ENCODE measurements around the gene ADSS1. TPM values are rescaled to one million over a fixed set of nuclear protein-coding genes. Genes with fewer than 3 reads are reported as not detected.
A peak's percentile ranks its signal among the peaks of the same experiment; 100 is the strongest.

The ADSS1 gene
- total RNA-seq, 1 experiment from 2014 or later = 0.52 TPM

- intact Hi-C loops (cut with micrococcal nuclease; ENCODE audit: unreplicated experiment) = no loop called here
- ChIA-PET POLR2A (ENCODE audit: low non-redundant PET) (interaction anchor here (0.6 kb wide), 1 partner anchor 404 kb away, joined by 3 read pairs; no protein-coding TSS in a partner anchor), CTCF (no interaction called here)
- DNase-seq (ENCODE audit: low spot score) = peak; percentile 84
- Histone ChIP-seq H3K9me3 (ENCODE audit: low read depth, low read length, poor library complexity, severe bottlenecking) (no peaks in the 10 kb centered on the region), H3K27me3 (replicated peaks; ENCODE audit: insufficient read depth, low read depth, low read length, poor library complexity) (no peaks in the 10 kb centered on the region), H3K4me3 (ENCODE audit: low read depth, low read length, poor library complexity, severe bottlenecking) (peak overlapping the region; percentile 26), H3K27ac (ENCODE audit: low read depth, low read length, poor library complexity, severe bottlenecking) (peak overlapping the region; percentile 97), H3K4me1 (ENCODE audit: insufficient read depth, low read length, poor library complexity, severe bottlenecking) (peaks cover 58% of the 10 kb centered on the region), H3K36me3 (ENCODE audit: insufficient read depth, low read length, poor library complexity, severe bottlenecking) (no peaks in the 10 kb centered on the region)
- BruUV-seq (replicated peaks) = no TSS peak
- 0 out of 2 replicates have a peak, but pooled peaks have one; percentile 25 for TF ChIP-seq CTCF (conservative IDR thresholded peaks at IDR 0.05; ENCODE audit: low read depth, low read length)
- TF ChIP-seq EZH2 (IDR thresholded peaks at IDR 0.05; ENCODE audit: borderline replicate concordance, low read depth, low read length, poor library complexity, severe bottlenecking) = no peak
These were observed 42.3 kb upstream of the ADSS1 start for GRCh38 chr14:104681689-104682074.

DNA sequence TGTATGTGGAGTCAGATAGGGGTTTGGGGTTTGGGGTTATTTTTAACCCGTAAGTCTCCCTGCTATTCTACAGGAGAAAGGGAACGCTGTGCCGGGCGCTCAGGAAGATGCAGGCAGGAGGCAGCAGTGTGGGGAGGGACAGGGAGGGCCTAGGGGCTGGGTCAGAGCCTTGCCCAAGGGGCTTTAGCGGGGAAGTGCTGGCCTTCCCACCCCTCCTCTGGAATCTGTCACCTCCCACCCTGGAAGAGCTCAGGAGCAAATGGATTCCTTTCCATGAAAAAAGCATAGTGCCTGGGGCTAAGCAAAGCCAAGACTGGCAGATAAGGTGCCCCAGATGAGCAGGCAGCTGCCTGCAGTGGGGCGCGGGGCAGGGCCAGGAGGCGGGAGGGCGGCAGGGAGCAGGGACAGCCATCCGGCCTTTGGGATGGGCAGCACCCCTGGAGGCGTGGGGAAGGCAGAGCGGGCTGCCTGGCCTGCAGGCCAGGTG is 41.9 kb upstream of the ADSS1 start:
- Histone ChIP-seq H3K4me3 (ENCODE audit: low read depth, low read length, poor library complexity, severe bottlenecking) (no peak overlapping the region), H3K9me3 (ENCODE audit: low read depth, low read length, poor library complexity, severe bottlenecking) (no peaks in the 10 kb centered on the region), H3K4me1 (ENCODE audit: insufficient read depth, low read length, poor library complexity, severe bottlenecking) (peaks cover 56% of the 10 kb centered on the region), H3K36me3 (ENCODE audit: insufficient read depth, low read length, poor library complexity, severe bottlenecking) (no peaks in the 10 kb centered on the region), H3K27ac (ENCODE audit: low read depth, low read length, poor library complexity, severe bottlenecking) (peak overlapping the region; percentile 97), H3K27me3 (replicated peaks; ENCODE audit: insufficient read depth, low read depth, low read length, poor library complexity) (no peaks in the 10 kb centered on the region)
- POLR2A ChIA-PET (ENCODE audit: low non-redundant PET) = interaction anchor here (0.6 kb wide), 1 partner anchor 404 kb away, joined by 3 read pairs; no protein-coding TSS in a partner anchor
- TF ChIP-seq EZH2 (IDR thresholded peaks at IDR 0.05; ENCODE audit: borderline replicate concordance, low read depth, low read length, poor library complexity, severe bottlenecking) (no peak), CTCF (conservative IDR thresholded peaks at IDR 0.05; ENCODE audit: low read depth, low read length) (no peak)
- CTCF ChIA-PET = interaction anchor here (0.7 kb wide), 1 partner anchor 239 kb away, joined by 3 read pairs; no protein-coding TSS in a partner anchor
- intact Hi-C loops (cut with micrococcal nuclease; ENCODE audit: unreplicated experiment) = no loop called here
- DNase-seq (ENCODE audit: low spot score) = no peak
- BruUV-seq (replicated peaks) = no TSS peak

DNA sequence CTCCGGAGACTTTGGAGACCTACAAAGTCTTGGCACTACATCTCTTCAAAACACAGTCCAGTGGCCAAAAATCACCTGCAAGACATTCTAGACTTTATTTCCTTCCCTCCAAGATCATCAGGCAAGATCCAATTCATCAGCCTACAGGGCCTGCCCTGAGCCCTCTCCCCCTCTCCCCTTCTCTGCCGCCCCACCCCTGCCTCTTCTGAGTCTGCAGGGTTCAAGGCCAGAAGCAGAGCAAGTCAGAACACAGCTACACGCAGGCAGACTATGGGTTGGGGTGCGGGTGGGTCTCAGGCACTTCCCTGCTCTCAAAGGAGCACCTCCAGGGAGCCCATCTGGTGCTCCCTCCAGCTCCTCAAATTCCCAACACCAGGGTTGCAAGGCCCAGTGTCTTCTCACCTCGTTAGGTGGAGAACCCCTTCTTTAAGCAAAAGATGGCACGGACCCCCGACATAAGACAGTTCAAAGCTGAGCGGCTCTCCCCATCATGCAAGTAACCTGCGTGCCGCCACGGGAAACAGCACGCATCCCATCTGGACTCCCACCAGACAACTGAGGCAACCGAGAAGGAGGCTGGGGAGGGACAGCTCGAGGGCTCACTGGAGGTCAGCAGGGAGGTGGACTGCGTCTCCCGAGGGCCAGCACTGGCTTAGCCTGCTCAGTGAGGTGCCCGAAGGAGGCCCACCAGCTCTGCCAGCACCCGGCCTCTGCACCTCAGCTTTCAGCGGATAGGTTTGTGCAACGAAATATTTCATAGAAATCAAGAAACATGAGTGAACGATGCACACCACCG is 40.2 kb upstream of the ADSS1 start:
- peak overlapping the region; percentile 42 for H3K27ac ChIP-seq (ENCODE audit: low read depth, low read length, poor library complexity, severe bottlenecking)
- no peaks in the 10 kb centered on the region for H3K27me3 ChIP-seq (replicated peaks; ENCODE audit: insufficient read depth, low read depth, low read length, poor library complexity)
- POLR2A ChIA-PET (ENCODE audit: low non-redundant PET) = no interaction called here
- H3K9me3 ChIP-seq (ENCODE audit: low read depth, low read length, poor library complexity, severe bottlenecking) = no peaks in the 10 kb centered on the region
- CTCF ChIA-PET = no interaction called here
- H3K36me3 ChIP-seq (ENCODE audit: insufficient read depth, low read length, poor library complexity, severe bottlenecking) = no peaks in the 10 kb centered on the region
- no peak overlapping the region for H3K4me3 ChIP-seq (ENCODE audit: low read depth, low read length, poor library complexity, severe bottlenecking)
- peaks cover 38% of the 10 kb centered on the region for H3K4me1 ChIP-seq (ENCODE audit: insufficient read depth, low read length, poor library complexity, severe bottlenecking)
- BruUV-seq (replicated peaks) = no TSS peak
- no peak for TF ChIP-seq CTCF (conservative IDR thresholded peaks at IDR 0.05; ENCODE audit: low read depth, low read length)
- no peak for TF ChIP-seq EZH2 (IDR thresholded peaks at IDR 0.05; ENCODE audit: borderline replicate concordance, low read depth, low read length, poor library complexity, severe bottlenecking)
- no peak for DNase-seq (ENCODE audit: low spot score)
- intact Hi-C loops (cut with micrococcal nuclease; ENCODE audit: unreplicated experiment) = no loop called here
